HepG2 (cell line): ENCODE data around the gene DYNC2I2. TPM values are rescaled to one million over a fixed set of nuclear protein-coding genes. Genes with fewer than 3 reads are reported as not detected.

Experiments used
- DDIT3 ChIP-seq: sonication (generic); formaldehyde crosslinking; IDR thresholded peaks from 2 replicates; pipeline ENCODE4 v1.4.0; 2020; ENCODE audit warnings: mild to moderate bottlenecking, missing genetic modification reagents
- GFI1 ChIP-seq: sonication (generic); formaldehyde crosslinking; IDR thresholded peaks from 2 replicates; pipeline ENCODE4 v1.5.0; 2020; ENCODE audit warnings: missing genetic modification reagents, mild to moderate bottlenecking, borderline replicate concordance
- GPBP1L1 ChIP-seq: sonication (generic); formaldehyde crosslinking; IDR thresholded peaks from 2 replicates; pipeline ENCODE4 v1.5.0; 2020; ENCODE audit warnings: mild to moderate bottlenecking, missing genetic modification reagents
- HIVEP1 ChIP-seq: sonication (generic); formaldehyde crosslinking; IDR thresholded peaks from 2 replicates; pipeline ENCODE4 v1.4.0; 2020; ENCODE audit warnings: mild to moderate bottlenecking, missing genetic modification reagents
- HNF1A ChIP-seq, 2 experiments: sonication (generic) in 1 of 2; formaldehyde crosslinking in 1 of 2; IDR thresholded peaks; 2 replicates each; pipeline versions ENCODE4 v1.4.0 to v1.6.1; 2016 to 2020; ENCODE audit warnings: borderline replicate concordance in 1 of 2, low read depth in 1 of 2, mild to moderate bottlenecking in 1 of 2, missing genetic modification reagents in 1 of 2
- NCOA1 ChIP-seq: sonication (generic); formaldehyde crosslinking; IDR thresholded peaks from 2 replicates; pipeline ENCODE4 v1.9.0; 2021; ENCODE audit warnings: missing genetic modification reagents
- NFIB ChIP-seq: sonication (generic); formaldehyde crosslinking; IDR thresholded peaks from 2 replicates; pipeline ENCODE4 v1.9.0; 2021; ENCODE audit warnings: missing genetic modification reagents, mild to moderate bottlenecking, borderline replicate concordance
- PAX8 ChIP-seq: sonication (generic); formaldehyde crosslinking; IDR thresholded peaks from 2 replicates; pipeline ENCODE4 v1.8.0; 2022; ENCODE audit warnings: mild to moderate bottlenecking, missing genetic modification reagents, borderline replicate concordance
- PAXIP1 ChIP-seq: sonication (generic); formaldehyde crosslinking; conservative IDR thresholded peaks from 2 replicates; pipeline ENCODE4 v1.4.0; 2020; ENCODE audit warnings: mild to moderate bottlenecking, missing genetic modification reagents, moderate library complexity
- PHB2 ChIP-seq: fragments of 450-650 bp; IDR thresholded peaks from 2 replicates; pipeline ENCODE4 v1.6.1; 2018; ENCODE audit not compliant: partially characterized antibody
- RFX1 ChIP-seq: fragments of 450-650 bp; IDR thresholded peaks from 2 replicates; pipeline ENCODE4 v1.6.1; 2017
- TARDBP ChIP-seq: sonication (generic); formaldehyde crosslinking; IDR thresholded peaks from 2 replicates; pipeline ENCODE4 v1.8.0; 2022; ENCODE audit warnings: mild to moderate bottlenecking, missing genetic modification reagents
- ZFP90 ChIP-seq: sonication (generic); formaldehyde crosslinking; IDR thresholded peaks from 2 replicates; pipeline ENCODE4 v1.8.0; 2022; ENCODE audit warnings: missing genetic modification reagents, mild to moderate bottlenecking, inconsistent platforms, borderline replicate concordance
- ZGPAT ChIP-seq: IDR thresholded peaks from 2 replicates; pipeline ENCODE4 v1.6.1; 2016; ENCODE audit warnings: mild to moderate bottlenecking
- ZNF138 ChIP-seq: sonication (generic); formaldehyde crosslinking; IDR thresholded peaks from 2 replicates; pipeline ENCODE4 v1.5.0; 2020; ENCODE audit warnings: mild to moderate bottlenecking, low read depth, missing genetic modification reagents
- ZNF224 ChIP-seq: sonication (generic); formaldehyde crosslinking; IDR thresholded peaks from 2 replicates; pipeline ENCODE4 v1.5.0; 2020; ENCODE audit warnings: mild to moderate bottlenecking, missing genetic modification reagents
- ZNF615 ChIP-seq: sonication (generic); formaldehyde crosslinking; IDR thresholded peaks from 2 replicates; pipeline ENCODE4 v1.5.0; 2020; ENCODE audit warnings: mild to moderate bottlenecking, missing genetic modification reagents, borderline replicate concordance
- ZNF644 ChIP-seq: IDR thresholded peaks from 2 replicates; pipeline ENCODE4 v1.6.1; 2016; ENCODE audit warnings: low read depth
- polyA plus RNA-seq, 8 experiments: library from polyadenylated mRNA; depleted of rRNA in 3 of 8; stranded (reverse) in 7 of 8; unstranded in 1 of 8; fragments of >200 nt; fragmentation: Illumina TruSeq in 4 of 8; extraction: Trizol in 4 of 8; gene quantifications; 2 replicates each; pipeline versions ENCODE4 v1.2.1 to v1.2.3, GENCODE V29; 2011 to 2016; ENCODE audit warnings: low read depth in 4 of 8, missing spikeins in 1 of 8, mixed read lengths in 1 of 8; ENCODE audit not compliant: insufficient read depth in 1 of 8
- total RNA-seq, 5 experiments: library from RNA; depleted of rRNA; stranded (reverse); fragments of >200 nt; fragmentation: Illumina TruSeq; extraction: Trizol; gene quantifications; 2 replicates each; pipeline ENCODE4 v1.2.3, GENCODE V29; 2016; ENCODE audit warnings: low read depth in 1 of 5

DYNC2I2 gene
- total and polyA plus RNA-seq, 2 of the 13 experiments (the other 11 are each of a cell fraction or from before 2014, with no cell fraction given), result 13.7 to 40.2 TPM

GRCh38 chr9:128635266-128636023 lies 21.2 kb downstream of the DYNC2I2 start (continued):
- TF ChIP-seq DDIT3 (CRISPR knock-in tag) (no peak), RFX1 (no peak), ZNF138 (CRISPR knock-in tag) (no peak), GFI1 (CRISPR knock-in tag) (no peak), ZFP90 (CRISPR knock-in tag) (0 out of 2 replicates have a peak, but pooled peaks have one; percentile 2), ZNF224 (CRISPR knock-in tag) (no peak), PAXIP1 (no peak; the same call in 1 of the 2 replicates), GPBP1L1 (CRISPR knock-in tag) (no peak), NCOA1 (CRISPR knock-in tag) (peak; percentile 73; the same call in 1 of the 2 replicates), PAX8 (no peak), HIVEP1 (no peak), ZGPAT (CRISPR knock-in tag) (0 out of 2 replicates have a peak, but pooled peaks have one; percentile 59), TARDBP (CRISPR knock-in tag) (no peak), ZNF615 (CRISPR knock-in tag) (no peak), NFIB (CRISPR knock-in tag) (no peak), PHB2 (no peak), ZNF644 (CRISPR knock-in tag) (no peak), HNF1A (IDR thresholded peaks at IDR 0.05; ENCODE audit: low read depth) (no peak), HNF1A (CRISPR knock-in tag; IDR thresholded peaks at IDR 0.05; ENCODE audit: borderline replicate concordance) (0 out of 2 replicates have a peak, but pooled peaks have one; percentile 11)
